CD14-positive monocyte (primary cell): ENCODE data around the gene MDK. TPM values are rescaled to one million over a fixed set of nuclear protein-coding genes. Genes with fewer than 3 reads are reported as not detected.

Source experiments
- DNase-seq, 3 donors: peaks; one replicate each; pipeline ENCODE4 v3.0.0-alpha.2; 2011 to 2022
- H2AFZ ChIP-seq: 2 replicates; pipeline ENCODE4 v1.6.0; 2012; ENCODE audit warnings: mild to moderate bottlenecking, low read depth, low read length, inconsistent platforms; ENCODE audit not compliant: insufficient read depth, poor library complexity, severe bottlenecking
- H3K27ac ChIP-seq, 2 donors: 1 replicate in 1 of 2; 2 replicates in 1 of 2; pipeline ENCODE4 v1.5.1; 2012 to 2013; ENCODE audit warnings: low read length in 2 of 2, control low read depth in 1 of 2, inconsistent platforms in 1 of 2, low read depth in 1 of 2, mild to moderate bottlenecking in 1 of 2
- H3K27me3 ChIP-seq, 2 donors: one replicate each; pipeline versions ENCODE4 v1.6.0 to v1.6.1; 2011 to 2013; ENCODE audit warnings: low read length in 2 of 2; ENCODE audit not compliant: control insufficient read depth in 2 of 2, insufficient read depth in 2 of 2
- H3K36me3 ChIP-seq, 2 donors: replicated peaks in 1 of 2; 1 replicate in 1 of 2; 2 replicates in 1 of 2; pipeline versions ENCODE4 v1.5.1 to v1.6.1; 2012 to 2013; ENCODE audit warnings: low read length in 2 of 2, control low read depth in 1 of 2, inconsistent platforms in 1 of 2, mild to moderate bottlenecking in 1 of 2; ENCODE audit not compliant: insufficient read depth in 2 of 2, control insufficient read depth in 1 of 2
- H3K4me1 ChIP-seq, 2 donors: 1 replicate in 1 of 2; 2 replicates in 1 of 2; pipeline versions ENCODE4 v1.5.1 to v1.6.1; 2012 to 2013; ENCODE audit warnings: low read length in 2 of 2, control low read depth in 1 of 2, inconsistent platforms in 1 of 2, mild to moderate bottlenecking in 1 of 2, moderate library complexity in 1 of 2; ENCODE audit not compliant: insufficient read depth in 2 of 2, control insufficient read depth in 1 of 2
- H3K4me2 ChIP-seq: replicated peaks from 2 replicates; pipeline ENCODE3; 2012; ENCODE audit warnings: low read length, moderate library complexity, mild to moderate bottlenecking; ENCODE audit not compliant: poor library complexity, severe bottlenecking; ENCODE audit errors: extremely low read depth
- H3K4me3 ChIP-seq, 3 experiments: fragments of 200-600 bp in 1 of 3; sonication (generic) in 1 of 3; replicated peaks in 1 of 3; 1 replicate in 2 of 3; 2 replicates in 1 of 3; pipeline ENCODE4 v1.5.1; 2011 to 2013; ENCODE audit warnings: low read length in 3 of 3, mild to moderate bottlenecking in 3 of 3, control low read depth in 2 of 3, low read depth in 2 of 3, inconsistent platforms in 1 of 3, moderate library complexity in 1 of 3
- H3K79me2 ChIP-seq: 2 replicates; pipeline ENCODE4 v1.6.0; 2012; ENCODE audit warnings: mild to moderate bottlenecking, control low read depth, inconsistent platforms, low read length, moderate library complexity; ENCODE audit not compliant: insufficient read depth
- H3K9ac ChIP-seq: 2 replicates; pipeline ENCODE4 v1.6.0; 2017; ENCODE audit warnings: low read length, mild to moderate bottlenecking; ENCODE audit not compliant: insufficient read depth, poor library complexity, severe bottlenecking
- H3K9me3 ChIP-seq, 2 donors: replicated peaks in 1 of 2; 1 replicate in 1 of 2; 2 replicates in 1 of 2; pipeline versions ENCODE4 v1.5.1 to v1.6.1; 2012 to 2013; ENCODE audit warnings: low read length in 2 of 2, control low read depth in 1 of 2; ENCODE audit not compliant: control insufficient read depth in 1 of 2, insufficient read depth in 1 of 2
- H4K20me1 ChIP-seq: 2 replicates; pipeline ENCODE4 v1.6.0; 2012; ENCODE audit warnings: mild to moderate bottlenecking, low read length, control low read depth, moderate library complexity; ENCODE audit not compliant: insufficient read depth
- H3K27ac Mint-ChIP-seq, 7 donors: one replicate each; pipeline ENCODE4 v1.8.0; 2020; ENCODE audit warnings: mild to moderate bottlenecking in 7 of 7, mixed read lengths in 7 of 7, moderate library complexity in 6 of 7, inconsistent platforms in 2 of 7
- H3K27me3 Mint-ChIP-seq, 3 donors: one replicate each; pipeline ENCODE4 v1.8.0; 2021 to 2022; ENCODE audit warnings: low read depth in 3 of 3, mild to moderate bottlenecking in 3 of 3, mixed read lengths in 3 of 3, moderate library complexity in 3 of 3, inconsistent platforms in 1 of 3
- H3K36me3 Mint-ChIP-seq, 2 donors: one replicate each; pipeline ENCODE4 v1.8.0; 2020; ENCODE audit warnings: mixed read lengths in 2 of 2, inconsistent platforms in 1 of 2, mild to moderate bottlenecking in 1 of 2
- H3K4me1 Mint-ChIP-seq: one replicate; pipeline ENCODE4 v1.8.0; 2020; ENCODE audit warnings: mild to moderate bottlenecking, mixed read lengths
- H3K4me3 Mint-ChIP-seq, 2 donors: one replicate each; pipeline ENCODE4 v1.8.0; 2020; ENCODE audit warnings: mild to moderate bottlenecking in 2 of 2, mixed read lengths in 2 of 2, moderate library complexity in 1 of 2
- H3K9me3 Mint-ChIP-seq, 7 donors: one replicate each; pipeline ENCODE4 v1.8.0; 2020 to 2022; ENCODE audit warnings: mixed read lengths in 7 of 7, mild to moderate bottlenecking in 6 of 7, moderate library complexity in 6 of 7, inconsistent platforms in 2 of 7
- WGBS: methylation state at CpG from one replicate; pipeline ENCODE4 v1.1.5; 2013; ENCODE audit warnings: missing lambda C conversion rate; ENCODE audit not compliant: insufficient coverage; 5-methylcytosine and 5-hydroxymethylcytosine counted together
- intact Hi-C, 2 donors: fragments of 100-400 bp; cut with micrococcal nuclease; formaldehyde crosslinking; loops; one replicate each; pipeline versions ENCODE4 v1.15.0 to v1.15.1; 2023
- polyA plus RNA-seq, 3 donors: library from polyadenylated mRNA; depleted of rRNA in 1 of 3; unstranded in 2 of 3; stranded (reverse) in 1 of 3; fragments of 300-500 nt in 2 of 3; fragments of >200 nt in 1 of 3; fragmentation: Illumina TruSeq in 2 of 3; gene quantifications; 1 replicate in 2 of 3; 2 replicates in 1 of 3; pipeline ENCODE4 v1.2.3, GENCODE V29; 2012 to 2021
- TF ChIP-seq, protein P1 (sequence below): fragments of 200-600 bp; IDR thresholded peaks from one replicate; pipeline ENCODE4 v1.8.0; 2022; ENCODE audit warnings: antibody characterized with exemption, mild to moderate bottlenecking

Gene MDK
- polyA plus RNA-seq, 3 donors, result 2.8 TPM; not detected in 2

DNA sequence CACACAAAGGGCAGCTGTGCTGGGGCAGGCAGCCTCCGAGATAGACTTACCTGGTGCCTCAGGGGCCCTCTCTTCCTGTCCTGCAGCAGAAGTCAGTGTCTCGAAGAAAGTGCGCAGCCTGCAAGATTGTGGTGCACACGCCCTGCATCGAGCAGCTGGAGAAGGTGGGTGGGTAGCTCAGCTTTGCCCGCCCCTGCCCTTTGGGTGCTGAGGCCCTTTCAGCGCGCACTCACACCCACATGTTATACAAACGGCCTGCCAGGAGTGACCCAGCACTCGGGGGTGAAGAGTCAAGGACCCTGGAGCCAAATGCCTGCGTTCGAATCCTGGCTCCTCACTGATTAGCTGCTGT is 13.6 kb upstream of the MDK start:
- peaks cover 54 to 87% of the 10 kb centered on the region in 2 donors for H3K36me3 Mint-ChIP-seq
- Histone ChIP-seq H3K4me2 (no peak overlapping the region), H3K79me2 (peaks cover 90% of the 10 kb centered on the region), H3K9me3 (no peaks in the 10 kb centered on the region), H3K4me3 (no peak overlapping the region), H3K27me3 (no peaks in the 10 kb centered on the region), H3K4me1 (peaks cover 17 to 34% of the 10 kb centered on the region in 2 donors), H4K20me1 (peaks cover 99% of the 10 kb centered on the region), H3K36me3 (peaks cover 75 to 91% of the 10 kb centered on the region in 2 donors), H2AFZ (no peak overlapping the region), H3K9ac (no peak overlapping the region), H3K27ac (peak overlapping the region in 1 of 2 donors; percentile 26)
- H3K27me3 Mint-ChIP-seq, result peaks cover 1 to 4% (median 1%) of the 10 kb centered on the region in 3 donors
- intact Hi-C loops, result loop anchor here in 1 of 2 donors (2.0 to 5.0 kb wide), 2 partner anchors 15 to 169 kb away; no protein-coding TSS in a partner anchor
- peaks cover 26% of the 10 kb centered on the region for H3K4me1 Mint-ChIP-seq
- WGBS, result 90% methylated on average over 8 of the region's 12 CpGs
- no peak overlapping the region for H3K4me3 Mint-ChIP-seq
- no peak for DNase-seq
- H3K9me3 Mint-ChIP-seq, result no peaks in the 10 kb centered on the region
- TF ChIP-seq, protein P1, sequence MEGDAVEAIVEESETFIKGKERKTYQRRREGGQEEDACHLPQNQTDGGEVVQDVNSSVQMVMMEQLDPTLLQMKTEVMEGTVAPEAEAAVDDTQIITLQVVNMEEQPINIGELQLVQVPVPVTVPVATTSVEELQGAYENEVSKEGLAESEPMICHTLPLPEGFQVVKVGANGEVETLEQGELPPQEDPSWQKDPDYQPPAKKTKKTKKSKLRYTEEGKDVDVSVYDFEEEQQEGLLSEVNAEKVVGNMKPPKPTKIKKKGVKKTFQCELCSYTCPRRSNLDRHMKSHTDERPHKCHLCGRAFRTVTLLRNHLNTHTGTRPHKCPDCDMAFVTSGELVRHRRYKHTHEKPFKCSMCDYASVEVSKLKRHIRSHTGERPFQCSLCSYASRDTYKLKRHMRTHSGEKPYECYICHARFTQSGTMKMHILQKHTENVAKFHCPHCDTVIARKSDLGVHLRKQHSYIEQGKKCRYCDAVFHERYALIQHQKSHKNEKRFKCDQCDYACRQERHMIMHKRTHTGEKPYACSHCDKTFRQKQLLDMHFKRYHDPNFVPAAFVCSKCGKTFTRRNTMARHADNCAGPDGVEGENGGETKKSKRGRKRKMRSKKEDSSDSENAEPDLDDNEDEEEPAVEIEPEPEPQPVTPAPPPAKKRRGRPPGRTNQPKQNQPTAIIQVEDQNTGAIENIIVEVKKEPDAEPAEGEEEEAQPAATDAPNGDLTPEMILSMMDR, result no peak
- peak overlapping the region in 1 of 7 donors; percentile 19 for H3K27ac Mint-ChIP-seq

DNA sequence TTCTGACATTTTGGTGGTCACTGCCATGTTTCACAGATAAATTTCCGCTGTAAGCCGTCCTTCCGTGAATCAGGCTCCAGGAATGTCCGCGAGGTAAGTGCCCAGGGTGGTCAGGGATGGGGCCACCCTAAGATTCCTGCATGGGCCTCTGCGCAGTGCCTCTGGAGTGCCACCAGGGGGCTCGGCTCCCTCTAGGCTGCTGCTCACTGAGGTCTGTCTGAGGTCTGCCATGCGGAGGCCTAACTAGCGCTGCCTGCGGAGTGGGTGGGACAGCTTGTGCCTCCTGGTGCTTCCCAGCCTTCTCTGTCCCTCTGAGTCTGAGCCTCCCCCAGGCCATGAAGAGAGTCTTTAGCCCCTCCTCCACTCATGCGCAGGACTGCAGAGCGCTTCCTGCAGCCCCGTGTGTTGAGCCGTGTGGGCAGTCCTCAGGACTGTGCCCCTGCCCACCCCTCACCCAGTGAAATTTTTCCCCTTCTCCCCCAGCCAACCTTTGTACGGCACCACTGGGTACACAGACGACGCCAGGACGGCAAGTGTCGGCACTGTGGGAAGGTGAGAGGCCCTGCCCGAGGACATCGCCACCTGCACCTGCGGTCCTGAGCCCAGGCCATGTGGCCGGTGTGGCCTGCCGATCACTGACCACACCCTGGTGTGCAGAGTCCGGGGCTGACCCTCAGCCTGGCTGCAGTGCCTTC is 11.9 kb upstream of the MDK start:
- 82% methylated on average over 19 of the region's 25 CpGs for WGBS
- no peaks in the 10 kb centered on the region for H3K27me3 ChIP-seq
- Mint-ChIP-seq H3K4me1 (peaks cover 11% of the 10 kb centered on the region), H3K36me3 (peaks cover 58 to 92% of the 10 kb centered on the region in 2 donors), H3K9me3 (no peaks in the 10 kb centered on the region), H3K27ac (peak overlapping the region in 2 of 7 donors; percentile 73 to 77), H3K27me3 (peaks cover 1 to 2% (median 1%) of the 10 kb centered on the region in 3 donors), H3K4me3 (no peak overlapping the region)
- DNase-seq, result peak in 2 of 3 donors; percentile 42
- no peak overlapping the region for H2AFZ ChIP-seq
- intact Hi-C loops, result loop anchor here in 1 of 2 donors (5.0 kb wide), 1 partner anchor 168 kb away; no protein-coding TSS in a partner anchor
- H3K9me3 ChIP-seq, result no peaks in the 10 kb centered on the region
- H3K79me2 ChIP-seq, result peaks cover 79% of the 10 kb centered on the region
- TF ChIP-seq, protein P1, result peak; percentile 90
- H3K27ac ChIP-seq, result no peak overlapping the region
- peaks cover 85 to 96% of the 10 kb centered on the region in 2 donors for H3K36me3 ChIP-seq
- peaks cover 99% of the 10 kb centered on the region for H4K20me1 ChIP-seq
- no peak overlapping the region for H3K4me3 ChIP-seq
- no peak overlapping the region for H3K4me2 ChIP-seq
- peaks cover 4 to 17% of the 10 kb centered on the region in 2 donors for H3K4me1 ChIP-seq
- no peak overlapping the region for H3K9ac ChIP-seq
